GM18909 (cell line): Measurements from ENCODE around the gene PLIN5.

Experiments used
- ATAC-seq: cut with Tn5 transposase; IDR thresholded peaks from one replicate; pipeline ENCODE4 v1.9.1; 2021; ENCODE audit warnings: mild to moderate bottlenecking; ENCODE audit not compliant: unreplicated experiment, poor library complexity

Gene PLIN5

GRCh38 chr19:4524808-4525562 is 10.0 kb downstream of the PLIN5 start:
- no peak for ATAC-seq

GRCh38 chr19:4523306-4524110 is 11.5 kb downstream of the PLIN5 start:
- no peak for ATAC-seq

- ATAC-seq = no peak
These were observed 12.6 kb downstream of the PLIN5 start for GRCh38 chr19:4522291-4523002.

DNA sequence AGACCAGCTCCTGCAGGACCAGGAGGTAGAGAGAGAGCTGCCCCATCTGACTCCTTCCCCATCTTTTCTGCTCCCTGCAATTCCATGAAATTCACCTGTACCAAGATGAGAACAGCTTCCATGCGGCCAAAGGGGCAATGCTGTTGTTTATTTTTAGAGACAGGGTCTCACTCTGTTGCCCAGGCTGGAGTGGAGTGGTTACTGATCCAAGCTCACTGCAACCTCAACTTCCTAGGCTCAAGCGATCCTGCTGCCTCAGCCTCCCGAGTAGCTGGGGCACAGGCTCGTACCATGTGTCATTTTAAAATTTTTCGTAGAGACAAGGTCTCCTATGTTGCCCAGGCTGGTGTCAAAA is 13.2 kb downstream of the PLIN5 start:
- ATAC-seq = no peak

- ATAC-seq = no peak
These were observed 13.7 kb downstream of the PLIN5 start for GRCh38 chr19:4521170-4521887.

DNA sequence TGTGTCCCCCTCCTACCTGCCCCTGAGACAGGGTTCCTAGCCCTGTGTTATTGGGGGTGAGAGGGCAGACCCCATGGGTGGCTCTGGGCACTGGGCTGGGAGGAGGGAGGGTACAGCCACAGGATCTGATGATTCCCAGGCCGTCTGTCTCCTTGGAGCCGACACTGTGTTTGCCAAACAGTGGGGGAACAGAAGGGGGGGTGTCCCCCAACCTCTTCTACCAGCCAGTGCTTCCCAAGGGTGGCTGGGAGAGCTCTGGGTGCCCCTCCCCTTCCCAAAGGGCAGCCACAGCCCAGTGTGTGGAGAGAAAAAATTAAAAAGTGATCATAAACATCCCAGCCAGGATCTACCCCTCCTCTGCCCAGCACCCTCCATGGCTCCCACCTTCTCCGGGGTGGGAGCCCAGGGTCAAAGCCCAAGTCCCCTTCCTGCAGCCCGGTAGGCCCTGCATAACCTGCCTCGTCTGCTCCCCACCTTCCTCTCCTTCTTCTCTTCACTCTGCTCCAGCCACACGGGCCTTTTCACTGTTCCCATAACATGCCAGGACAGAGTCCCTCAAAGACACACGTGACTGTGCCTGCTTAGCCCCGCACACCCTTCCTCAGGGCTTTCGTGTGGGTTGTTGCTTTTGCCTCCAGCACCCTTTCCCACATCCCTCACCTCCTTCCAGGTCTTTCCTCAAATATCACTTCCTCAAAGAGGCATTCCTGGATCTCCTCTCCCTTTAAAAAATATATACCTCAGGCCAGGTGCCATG is 15.3 kb downstream of the PLIN5 start:
- ATAC-seq = no peak

DNA sequence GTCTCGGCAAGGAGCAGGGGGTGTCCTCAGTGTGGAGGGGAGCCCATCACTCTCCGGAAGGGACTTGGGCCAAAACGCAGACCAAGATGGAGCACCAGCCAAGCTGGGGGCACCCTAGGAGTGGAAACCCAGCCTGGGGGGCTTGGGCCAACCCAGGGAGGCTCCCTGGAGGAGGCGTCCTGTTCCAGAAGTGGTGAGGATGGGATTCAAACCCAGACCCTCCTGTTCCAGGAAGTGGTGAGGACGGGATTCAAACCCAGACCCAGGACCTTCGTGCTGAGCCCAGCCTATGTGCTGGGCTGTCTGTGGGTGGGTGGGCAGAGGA is 15.9 kb downstream of the PLIN5 start:
- ATAC-seq = no peak

DNA sequence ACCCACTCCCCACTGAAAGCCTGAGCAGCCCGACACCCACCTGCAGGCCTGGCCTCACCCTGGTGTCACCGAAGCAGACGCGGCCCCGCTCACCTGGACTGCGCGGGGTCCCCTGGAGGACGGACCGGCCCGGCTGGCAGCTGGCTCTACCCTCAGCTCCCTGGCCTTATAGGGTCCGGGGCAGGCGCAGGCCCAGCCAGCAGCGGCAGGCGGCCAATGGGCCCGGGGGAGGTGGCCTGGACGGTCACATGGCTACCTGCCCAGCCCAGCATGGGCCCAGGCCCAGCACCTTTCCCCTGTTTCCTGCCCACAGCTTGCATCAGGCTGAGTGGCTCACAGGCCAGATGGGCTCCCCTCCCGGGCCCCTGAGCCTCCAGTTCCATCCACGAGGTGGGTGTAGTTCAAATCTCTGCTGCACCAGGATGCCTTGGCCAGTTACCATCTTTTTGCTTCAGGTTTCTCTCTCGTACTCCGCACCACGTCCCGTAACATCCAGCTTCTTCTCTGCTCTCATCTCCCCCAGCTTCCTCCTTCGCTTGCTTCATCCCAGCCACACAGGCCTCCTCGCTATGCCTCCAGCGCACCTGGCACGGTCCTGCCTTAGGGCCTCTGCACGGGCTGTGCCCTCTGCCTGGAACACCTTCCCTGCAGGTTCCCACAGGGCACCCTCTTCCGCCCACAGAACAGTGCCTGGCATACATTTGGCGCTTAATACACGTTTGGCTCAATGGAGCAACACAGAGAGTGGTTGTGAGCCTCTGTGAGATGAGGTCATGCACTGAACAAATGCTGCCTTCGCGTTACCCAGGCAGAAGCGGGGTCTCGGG is 16.5 kb downstream of the PLIN5 start, which contains the start of gene PLIN4:
Gene PLIN4 (minus strand): TSS at position 142 of the 827 bp plus-strand sequence. CDS start 214 bp downstream, outside the sequence.
- ATAC-seq = no peak

GRCh38 chr19:4517451-4518057 is 17.5 kb downstream of the PLIN5 start:
- no peak for ATAC-seq

DNA sequence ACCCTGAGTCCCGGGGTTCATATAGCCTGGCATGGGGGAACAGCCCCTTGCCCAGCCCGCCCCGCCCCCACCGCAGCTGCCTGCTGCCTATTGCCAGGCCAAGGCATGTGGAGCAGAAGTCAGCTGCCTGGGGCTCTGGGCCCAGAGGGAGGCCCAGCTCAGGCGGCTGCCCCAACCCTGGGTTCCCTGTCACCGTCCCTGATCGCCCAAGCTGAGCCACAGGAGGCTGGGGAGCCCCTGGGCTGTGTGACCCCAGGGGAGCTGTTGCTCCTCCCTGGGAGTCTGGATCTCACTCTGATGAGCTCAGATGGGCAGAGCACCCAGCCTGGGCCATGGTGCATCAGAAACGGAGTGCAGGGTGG is 18.1 kb downstream of the PLIN5 start:
- ATAC-seq = no peak

DNA sequence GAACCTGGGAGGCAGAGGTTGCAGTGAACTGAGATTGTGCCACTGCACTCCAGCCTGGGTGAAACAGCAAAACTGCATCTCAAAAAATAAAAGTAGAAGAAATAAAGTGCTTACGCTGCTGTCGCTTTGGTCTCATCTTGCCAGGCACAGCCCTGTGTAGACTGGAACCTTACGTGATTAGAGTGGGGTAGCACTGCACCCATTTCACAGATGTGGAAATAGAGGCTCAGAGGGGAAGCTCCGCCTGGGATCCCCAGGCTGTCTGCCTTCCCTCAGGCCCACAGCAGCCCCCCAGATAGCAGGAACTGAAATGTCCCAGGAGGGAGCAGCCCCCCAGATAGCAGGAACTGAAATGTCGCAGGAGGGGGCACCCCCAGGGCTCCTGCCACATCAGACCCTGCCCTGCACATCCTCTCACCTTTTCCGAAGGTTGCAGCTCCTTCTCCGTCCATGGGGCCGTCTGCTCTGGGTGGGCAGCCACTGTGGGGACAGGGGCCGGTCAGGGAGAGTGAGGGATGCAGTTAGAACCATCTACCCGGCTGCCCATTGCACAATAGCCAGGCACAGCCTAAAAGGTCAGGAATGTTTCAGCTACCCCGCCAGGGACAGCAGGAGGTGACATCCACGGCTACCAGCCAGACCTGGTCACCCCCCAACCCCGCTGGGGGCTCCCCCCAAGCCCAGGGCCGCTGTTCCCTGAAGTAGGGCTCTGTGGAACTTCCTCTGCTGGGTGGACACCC is 18.7 kb downstream of the PLIN5 start:
- ATAC-seq = no peak

GRCh38 chr19:4515732-4516131 is 19.3 kb downstream of the PLIN5 start:
- no peak for ATAC-seq

GRCh38 chr19:4513248-4513647 is 21.8 kb downstream of the PLIN5 start:
- no peak for ATAC-seq

GRCh38 chr19:4512070-4512469 is 23.0 kb downstream of the PLIN5 start:
- no peak for ATAC-seq

- ATAC-seq = no peak
These were observed 23.5 kb downstream of the PLIN5 start for GRCh38 chr19:4511300-4512054.

DNA sequence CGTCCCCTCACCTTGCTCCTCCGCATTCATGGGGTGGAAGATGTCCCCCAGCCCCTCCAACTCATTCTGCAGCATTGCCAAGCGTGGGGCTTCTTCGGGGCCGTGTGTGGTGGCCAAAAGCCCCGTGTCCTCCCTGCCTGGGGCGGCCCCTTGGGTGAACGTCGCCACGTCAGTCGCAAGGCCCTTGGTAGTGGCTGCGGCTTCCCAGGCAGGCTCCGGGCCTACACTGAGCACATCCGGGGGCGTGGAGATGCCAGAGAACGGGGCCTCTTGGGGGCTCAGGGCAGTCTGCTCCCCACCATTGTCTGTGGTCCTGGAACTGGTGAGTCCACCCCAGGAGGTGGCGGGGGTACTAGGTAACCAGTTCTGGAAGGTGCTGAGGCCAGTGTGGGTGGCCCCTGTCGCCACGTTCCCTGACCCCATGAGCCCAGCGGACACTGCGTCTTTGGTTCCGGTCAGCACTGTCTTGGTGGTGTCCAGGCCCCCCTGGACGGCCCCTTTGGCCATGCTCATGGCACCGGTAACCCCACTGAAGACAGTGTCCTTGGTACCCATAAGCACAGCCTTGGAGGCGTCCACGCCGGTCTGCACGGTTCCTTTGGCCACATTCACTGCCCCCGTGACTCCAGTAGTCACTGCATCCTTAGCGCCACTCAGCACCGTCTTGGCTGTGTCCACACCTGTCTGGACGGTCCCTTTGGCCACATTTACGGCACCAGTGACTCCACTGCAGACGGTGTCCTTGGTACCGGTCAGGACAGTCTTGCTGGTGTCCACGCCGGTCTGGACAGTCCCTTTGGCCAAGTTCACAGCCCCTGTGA is 24.4 kb downstream of the PLIN5 start:
- no peak for ATAC-seq
